Activated CD4-positive, alpha-beta memory T cell treated with anti-CD3 and anti-CD28 coated beads, Interleukin-2, amount 10 ng/mL, durations not matched to agents 7 days and 5 days (primary cell): ENCODE data around the gene PTPN21. TPM values are rescaled to one million over a fixed set of nuclear protein-coding genes. Genes with fewer than 3 reads are reported as not detected.
"Not testable (repeated sequence)": the region's sequence is repeated elsewhere in the genome, so short reads cannot be mapped to it uniquely, and the experiment has no call there.

Experiments used
- CTCF ChIA-PET: fragments of 350-600 bp; sonication (Branson Sonifier 250); formaldehyde crosslinking; loops from one replicate; lab custom pipeline; 2021; ENCODE audit warnings: antibody characterized with exemption, inconsistent platforms; lab: Charles Lee
- POLR2A ChIA-PET: fragments of 350-600 bp; sonication (Branson Sonifier 250); formaldehyde crosslinking; loops from one replicate; lab custom pipeline; 2021; ENCODE audit warnings: antibody characterized with exemption; lab: Charles Lee
- DNase-seq: peaks from one replicate; pipeline ENCODE4 v3.0.0-alpha.2; 2020
- H3K27ac Mint-ChIP-seq: one replicate; pipeline ENCODE4 v1.8.0; 2021; ENCODE audit warnings: mild to moderate bottlenecking, mixed read lengths
- H3K27me3 Mint-ChIP-seq: one replicate; pipeline ENCODE4 v1.8.0; 2021; ENCODE audit warnings: mixed read lengths
- H3K36me3 Mint-ChIP-seq: one replicate; pipeline ENCODE4 v1.8.0; 2021; ENCODE audit warnings: low read depth, mixed read lengths
- H3K4me1 Mint-ChIP-seq: one replicate; pipeline ENCODE4 v1.8.0; 2021; ENCODE audit warnings: mixed read lengths
- H3K4me3 Mint-ChIP-seq: one replicate; pipeline ENCODE4 v1.8.0; 2021; ENCODE audit warnings: mild to moderate bottlenecking, mixed read lengths
- H3K9me3 Mint-ChIP-seq: one replicate; pipeline ENCODE4 v1.8.0; 2021; ENCODE audit warnings: mixed read lengths
- total RNA-seq, 2 experiments: library from RNA; stranded (reverse); gene quantifications; one replicate each; pipeline ENCODE4 v1.2.3, GENCODE V29; 2021

Gene PTPN21
- total RNA-seq, 2 experiments from 2014 or later, result not detected

GRCh38 chr14:88547386-88547780 lies 7.4 kb downstream of the PTPN21 start:
- Mint-ChIP-seq H3K27ac (no peak overlapping the region), H3K27me3 (peaks cover 11% of the 10 kb centered on the region), H3K4me3 (no peak overlapping the region), H3K4me1 (no peaks in the 10 kb centered on the region), H3K36me3 (no peaks in the 10 kb centered on the region), H3K9me3 (no peaks in the 10 kb centered on the region)
- ChIA-PET POLR2A (no interaction called here), CTCF (no interaction called here)
- no peak for DNase-seq

DNA sequence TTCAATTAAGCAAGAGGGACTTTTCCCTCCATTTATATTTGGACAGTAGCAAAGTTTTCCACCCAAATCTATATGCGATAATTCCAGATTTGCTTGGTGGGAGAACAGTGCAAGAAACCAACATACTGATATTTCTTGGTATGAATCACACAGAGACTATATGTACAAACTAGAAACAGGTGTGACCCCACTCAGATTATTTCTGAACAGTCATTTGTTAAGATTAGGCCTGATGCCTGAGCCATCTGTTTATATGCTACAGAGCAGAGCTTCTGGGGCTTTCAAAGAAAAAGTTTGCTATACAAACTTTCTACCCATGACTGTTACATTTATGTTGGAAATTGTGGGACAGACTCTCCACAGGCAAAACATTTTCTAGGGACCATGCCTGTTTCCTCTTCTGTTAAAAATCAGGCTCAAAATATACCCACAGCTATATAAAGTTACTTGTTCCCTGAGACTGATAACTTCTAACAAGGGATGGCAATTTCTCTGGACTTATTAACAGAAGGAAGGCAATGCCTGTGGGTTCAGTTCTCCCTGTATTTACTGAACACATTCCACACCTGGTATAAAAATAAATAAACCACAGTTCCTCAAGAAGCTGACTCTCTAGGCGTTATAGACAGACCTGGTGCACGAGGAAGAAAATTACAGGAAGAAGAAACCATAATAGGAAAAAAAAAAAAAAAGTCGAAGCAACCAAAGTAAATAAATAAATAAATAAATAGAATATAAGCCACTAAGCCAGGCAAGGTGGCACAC lies 8.0 kb downstream of the PTPN21 start:
- Mint-ChIP-seq H3K27ac (no peak overlapping the region), H3K4me3 (no peak overlapping the region), H3K4me1 (no peaks in the 10 kb centered on the region), H3K27me3 (peaks cover 5% of the 10 kb centered on the region), H3K36me3 (no peaks in the 10 kb centered on the region), H3K9me3 (no peaks in the 10 kb centered on the region)
- POLR2A ChIA-PET, result no interaction called here
- CTCF ChIA-PET, result no interaction called here
- no peak for DNase-seq

DNA sequence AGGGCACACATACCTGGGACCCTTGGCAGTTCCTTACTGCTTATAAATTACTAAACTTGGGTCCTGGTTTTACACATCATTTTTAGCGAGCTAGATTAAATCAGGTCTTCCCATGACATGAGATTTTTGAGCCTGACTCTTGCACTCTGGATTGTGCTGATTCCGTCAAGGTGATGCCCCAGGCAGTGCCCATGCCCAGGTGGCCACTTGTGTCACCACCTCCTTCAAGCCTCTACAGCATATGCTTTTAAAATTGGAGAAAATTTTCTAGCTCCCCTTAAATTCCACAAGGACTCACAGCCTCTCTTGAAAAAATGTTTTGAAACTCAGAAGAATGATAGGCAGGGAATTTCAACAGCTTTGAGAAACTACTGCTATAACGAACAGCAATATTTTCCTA lies 9.6 kb downstream of the PTPN21 start:
- POLR2A ChIA-PET, result no interaction called here
- Mint-ChIP-seq H3K36me3 (no peaks in the 10 kb centered on the region), H3K4me3 (no peak overlapping the region), H3K9me3 (no peaks in the 10 kb centered on the region), H3K27ac (no peak overlapping the region), H3K27me3 (peaks cover 2% of the 10 kb centered on the region), H3K4me1 (no peaks in the 10 kb centered on the region)
- DNase-seq, result no peak
- CTCF ChIA-PET, result no interaction called here

DNA sequence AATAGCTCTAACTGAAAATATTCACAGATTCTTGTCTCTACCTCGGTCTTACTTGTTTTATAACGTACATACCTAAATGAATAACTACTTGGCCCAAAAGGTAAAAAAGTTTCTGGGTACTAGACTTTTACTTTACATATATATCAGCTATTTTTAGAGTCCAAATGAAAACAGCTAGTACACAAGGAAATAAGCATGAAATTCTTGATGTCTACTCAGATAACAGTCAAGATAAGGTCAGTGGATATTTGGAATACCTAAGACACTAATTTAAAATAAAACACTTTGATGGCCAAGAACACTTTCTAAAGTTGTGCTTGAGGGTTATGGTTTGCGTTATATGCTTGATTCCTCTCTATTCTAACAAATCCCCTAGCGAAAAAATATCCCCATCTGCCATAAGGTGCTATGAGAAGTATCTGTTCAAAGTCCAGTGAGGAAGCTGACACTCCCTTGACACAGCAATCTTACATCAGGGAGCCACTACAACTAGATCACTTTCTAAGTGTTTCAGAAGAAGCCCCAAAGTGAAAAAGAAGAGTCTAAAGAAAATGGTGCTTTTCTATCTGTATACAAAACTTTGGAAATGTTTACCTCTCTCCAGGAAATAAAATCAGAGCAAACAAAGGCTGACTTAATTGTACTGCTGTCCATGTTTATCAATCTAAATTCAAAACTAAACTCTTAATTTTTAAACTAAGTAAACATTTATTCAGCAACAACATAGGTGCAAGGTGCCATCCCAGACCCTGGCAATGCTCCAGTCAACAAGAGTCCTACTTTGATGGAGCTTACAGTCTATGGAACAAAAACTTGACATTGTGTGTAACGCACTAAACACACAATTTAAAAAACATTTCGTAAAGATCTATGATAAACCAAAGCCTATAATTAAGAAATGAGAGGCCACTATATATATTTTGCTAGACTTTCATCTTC lies 11.7 kb downstream of the PTPN21 start:
- Mint-ChIP-seq H3K27me3 (no peaks in the 10 kb centered on the region), H3K36me3 (no peaks in the 10 kb centered on the region), H3K27ac (no peak overlapping the region), H3K9me3 (no peaks in the 10 kb centered on the region), H3K4me3 (no peak overlapping the region), H3K4me1 (no peaks in the 10 kb centered on the region)
- DNase-seq, result no peak
- ChIA-PET POLR2A (no interaction called here), CTCF (no interaction called here)

- ChIA-PET CTCF (no interaction called here), POLR2A (no interaction called here)
- Mint-ChIP-seq H3K4me1 (no peaks in the 10 kb centered on the region), H3K27me3 (no peaks in the 10 kb centered on the region), H3K9me3 (no peaks in the 10 kb centered on the region), H3K4me3 (no peak overlapping the region), H3K27ac (no peak overlapping the region), H3K36me3 (no peaks in the 10 kb centered on the region)
- DNase-seq, result no peak
These were observed 13.5 kb downstream of the PTPN21 start for GRCh38 chr14:88541324-88541723.

GRCh38 chr14:88535813-88536212 lies 19.0 kb downstream of the PTPN21 start:
- peaks cover 4% of the 10 kb centered on the region for H3K27me3 Mint-ChIP-seq
- H3K9me3 Mint-ChIP-seq, result no peaks in the 10 kb centered on the region
- POLR2A ChIA-PET, result no interaction called here
- CTCF ChIA-PET, result no interaction called here
- DNase-seq, result no peak
- no peaks in the 10 kb centered on the region for H3K4me1 Mint-ChIP-seq
- no peaks in the 10 kb centered on the region for H3K36me3 Mint-ChIP-seq
- no peak overlapping the region for H3K27ac Mint-ChIP-seq
- H3K4me3 Mint-ChIP-seq, result no peak overlapping the region

DNA sequence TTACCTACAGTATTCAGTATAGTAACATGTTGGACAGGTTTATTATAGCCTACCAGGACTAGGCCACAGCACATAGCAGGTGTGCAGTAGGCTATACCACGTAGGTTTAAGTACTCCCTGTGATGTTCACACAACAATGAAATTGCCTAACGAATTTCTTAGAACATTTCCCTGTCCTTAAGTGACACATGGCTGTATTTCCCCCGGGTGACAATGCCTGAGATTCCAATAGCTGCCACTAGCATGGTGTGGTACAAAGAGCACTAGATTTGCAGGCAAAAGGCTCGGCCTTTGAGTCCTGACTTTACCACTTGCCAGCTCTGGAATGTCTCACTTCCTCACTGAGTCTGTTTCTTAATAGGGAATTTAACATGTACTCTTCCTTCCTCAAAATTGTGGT lies 19.7 kb downstream of the PTPN21 start:
- H3K4me3 Mint-ChIP-seq, result no peak overlapping the region
- ChIA-PET CTCF (no interaction called here), POLR2A (no interaction called here)
- H3K27me3 Mint-ChIP-seq, result peaks cover 11% of the 10 kb centered on the region
- no peaks in the 10 kb centered on the region for H3K36me3 Mint-ChIP-seq
- H3K27ac Mint-ChIP-seq, result no peak overlapping the region
- H3K4me1 Mint-ChIP-seq, result no peaks in the 10 kb centered on the region
- H3K9me3 Mint-ChIP-seq, result no peaks in the 10 kb centered on the region
- DNase-seq, result no peak

DNA sequence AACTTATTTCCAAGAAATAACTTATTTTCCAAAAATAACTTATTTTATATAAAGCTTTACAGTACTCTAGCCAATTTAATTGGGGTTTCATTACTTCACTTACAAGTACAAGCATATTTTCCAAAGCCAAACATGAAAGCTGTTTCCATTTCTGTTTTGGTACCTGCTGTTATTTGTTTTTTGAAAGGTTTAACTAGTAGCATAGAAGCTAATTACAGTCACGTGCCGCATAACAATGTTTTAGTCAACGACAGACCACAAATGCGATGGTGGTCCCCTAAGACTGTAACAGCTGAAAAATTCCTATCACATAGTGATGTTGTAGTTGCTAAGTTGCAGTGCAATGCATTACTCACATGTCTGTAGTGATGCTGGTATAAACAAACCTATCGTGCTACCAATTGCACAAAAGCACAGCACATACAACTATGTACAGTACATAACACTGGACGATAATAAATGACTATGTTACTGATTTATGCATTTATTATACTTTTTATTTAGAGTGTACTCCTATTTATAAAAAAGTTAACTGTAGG lies 21.7 kb downstream of the PTPN21 start:
- H3K4me1 Mint-ChIP-seq, result no peaks in the 10 kb centered on the region
- H3K27ac Mint-ChIP-seq, result no peak overlapping the region
- ChIA-PET POLR2A (no interaction called here), CTCF (no interaction called here)
- peaks cover 2% of the 10 kb centered on the region for H3K9me3 Mint-ChIP-seq
- no peak overlapping the region for H3K4me3 Mint-ChIP-seq
- no peaks in the 10 kb centered on the region for H3K36me3 Mint-ChIP-seq
- no peak for DNase-seq
- peaks cover 24% of the 10 kb centered on the region for H3K27me3 Mint-ChIP-seq

DNA sequence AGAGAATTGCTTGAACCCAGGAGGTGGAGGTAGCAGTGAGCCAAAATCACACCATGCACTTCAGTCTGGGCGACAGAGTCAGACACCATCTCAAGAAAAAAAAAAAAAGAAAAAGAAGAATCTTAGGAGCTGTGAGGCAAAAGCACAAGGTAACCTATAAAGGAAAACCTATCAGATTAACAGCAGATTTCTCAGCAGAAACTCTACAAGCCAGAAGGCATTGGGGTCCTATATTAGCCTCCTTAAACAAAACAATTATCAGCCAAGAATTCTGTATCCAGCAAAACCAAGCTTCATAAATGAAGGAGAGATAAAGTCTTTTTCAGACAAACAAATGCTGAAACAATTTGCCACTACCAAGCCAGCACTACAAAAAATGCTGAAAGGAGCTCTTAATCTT lies 24.9 kb downstream of the PTPN21 start:
- H3K9me3 Mint-ChIP-seq, H3K36me3 Mint-ChIP-seq, H3K4me1 Mint-ChIP-seq, H3K4me3 Mint-ChIP-seq, POLR2A ChIA-PET, DNase-seq, H3K27ac Mint-ChIP-seq, CTCF ChIA-PET: not testable (repeated sequence)
- peaks cover 39% of the 10 kb centered on the region for H3K27me3 Mint-ChIP-seq

DNA sequence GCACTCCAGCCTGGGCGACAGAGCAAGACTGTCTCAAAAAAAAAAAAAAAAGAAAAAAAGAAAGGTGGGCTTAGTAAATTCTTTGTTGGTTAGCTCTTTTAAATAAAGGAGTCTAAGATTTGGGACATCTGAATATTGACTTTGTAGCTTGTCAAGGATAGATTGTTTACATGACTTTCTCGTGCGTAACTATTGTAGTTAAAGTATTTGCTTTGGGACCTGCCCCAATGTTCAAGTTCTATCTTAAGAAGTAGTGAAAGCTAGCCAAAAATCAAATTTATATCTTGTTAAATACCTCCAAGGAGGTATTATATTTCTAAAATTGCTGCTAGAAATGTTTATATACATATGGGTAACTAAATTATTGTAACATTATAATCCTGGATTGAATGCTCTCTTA lies 32.4 kb downstream of the PTPN21 start:
- Mint-ChIP-seq H3K36me3 (no peaks in the 10 kb centered on the region), H3K27me3 (peaks cover 24% of the 10 kb centered on the region), H3K27ac (no peak overlapping the region), H3K4me3 (no peak overlapping the region), H3K4me1 (no peaks in the 10 kb centered on the region), H3K9me3 (no peaks in the 10 kb centered on the region)
- ChIA-PET CTCF (interaction anchor here (0.7 kb wide), 1 partner anchor 47 kb away, joined by 4 read pairs; no protein-coding TSS in a partner anchor), POLR2A (no interaction called here)
- DNase-seq, result no peak

- H3K36me3 Mint-ChIP-seq, result no peaks in the 10 kb centered on the region
- H3K27me3 Mint-ChIP-seq, result peaks cover 22% of the 10 kb centered on the region
- peaks cover 2% of the 10 kb centered on the region for H3K4me1 Mint-ChIP-seq
- ChIA-PET CTCF (interaction anchor here (0.7 kb wide), 1 partner anchor 47 kb away, joined by 4 read pairs; no protein-coding TSS in a partner anchor), POLR2A (no interaction called here)
- H3K27ac Mint-ChIP-seq, result no peak overlapping the region
- no peak overlapping the region for H3K4me3 Mint-ChIP-seq
- no peak for DNase-seq
- no peaks in the 10 kb centered on the region for H3K9me3 Mint-ChIP-seq
These were observed 33.0 kb downstream of the PTPN21 start for GRCh38 chr14:88521818-88522217.

- no peaks in the 10 kb centered on the region for H3K9me3 Mint-ChIP-seq
- no peak overlapping the region for H3K4me3 Mint-ChIP-seq
- DNase-seq, result no peak
- ChIA-PET CTCF (no interaction called here), POLR2A (no interaction called here)
- H3K27ac Mint-ChIP-seq, result no peak overlapping the region
- H3K27me3 Mint-ChIP-seq, result peaks cover 25% of the 10 kb centered on the region
- peaks cover 2% of the 10 kb centered on the region for H3K4me1 Mint-ChIP-seq
- no peaks in the 10 kb centered on the region for H3K36me3 Mint-ChIP-seq
These were observed 34.9 kb downstream of the PTPN21 start for GRCh38 chr14:88519907-88520306.
